ENCODE results near the gene EFCC1.

The EFCC1 gene

DNA sequence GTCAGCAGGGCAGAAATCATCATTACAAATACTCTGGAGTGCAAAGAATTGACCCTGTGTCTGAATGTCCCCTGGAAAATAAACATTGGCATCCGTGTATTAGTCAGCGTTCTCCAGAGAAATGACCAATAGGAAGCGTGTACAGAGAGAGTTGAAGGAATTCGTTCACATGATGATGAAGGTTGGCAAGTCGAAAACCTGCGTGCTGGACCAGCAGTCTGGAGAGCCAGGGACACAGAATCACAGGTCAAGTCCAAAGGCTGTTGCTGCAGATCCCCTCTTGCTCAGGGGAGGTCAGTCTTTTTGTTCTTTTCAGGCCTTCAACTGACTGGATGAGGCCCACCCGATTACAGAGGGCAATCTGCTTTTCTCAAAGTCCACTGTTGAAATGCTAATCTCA is 76.1 kb downstream of the EFCC1 start:
- TF ChIP-seq, protein P1, sequence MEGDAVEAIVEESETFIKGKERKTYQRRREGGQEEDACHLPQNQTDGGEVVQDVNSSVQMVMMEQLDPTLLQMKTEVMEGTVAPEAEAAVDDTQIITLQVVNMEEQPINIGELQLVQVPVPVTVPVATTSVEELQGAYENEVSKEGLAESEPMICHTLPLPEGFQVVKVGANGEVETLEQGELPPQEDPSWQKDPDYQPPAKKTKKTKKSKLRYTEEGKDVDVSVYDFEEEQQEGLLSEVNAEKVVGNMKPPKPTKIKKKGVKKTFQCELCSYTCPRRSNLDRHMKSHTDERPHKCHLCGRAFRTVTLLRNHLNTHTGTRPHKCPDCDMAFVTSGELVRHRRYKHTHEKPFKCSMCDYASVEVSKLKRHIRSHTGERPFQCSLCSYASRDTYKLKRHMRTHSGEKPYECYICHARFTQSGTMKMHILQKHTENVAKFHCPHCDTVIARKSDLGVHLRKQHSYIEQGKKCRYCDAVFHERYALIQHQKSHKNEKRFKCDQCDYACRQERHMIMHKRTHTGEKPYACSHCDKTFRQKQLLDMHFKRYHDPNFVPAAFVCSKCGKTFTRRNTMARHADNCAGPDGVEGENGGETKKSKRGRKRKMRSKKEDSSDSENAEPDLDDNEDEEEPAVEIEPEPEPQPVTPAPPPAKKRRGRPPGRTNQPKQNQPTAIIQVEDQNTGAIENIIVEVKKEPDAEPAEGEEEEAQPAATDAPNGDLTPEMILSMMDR (IDR thresholded peaks at IDR 0.05; ENCODE audit: low read depth, low read length) = no peak

DNA sequence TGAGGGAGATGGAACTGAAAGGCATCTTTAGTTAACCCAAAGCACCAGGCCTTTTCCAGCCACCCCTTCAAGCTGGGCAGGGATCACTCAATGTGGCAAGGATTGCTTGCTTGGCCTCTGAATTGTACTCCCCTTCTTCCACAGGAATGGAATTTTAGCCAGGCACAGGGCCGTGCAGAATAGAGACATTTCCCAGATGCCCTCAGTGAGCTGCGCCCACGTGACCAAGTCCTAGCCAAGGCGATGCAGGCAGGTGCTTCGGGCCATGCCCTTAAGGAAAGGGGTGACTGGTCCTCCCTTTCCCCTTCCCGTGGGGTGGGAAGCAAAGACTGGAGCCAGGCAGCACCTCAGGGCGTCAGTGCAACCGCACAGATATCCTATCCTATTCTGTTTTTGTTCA is 77.4 kb downstream of the EFCC1 start:
- no peak overlapping the region for H3K4me3 ChIP-seq (ENCODE audit: low read depth, low read length)
- TF ChIP-seq, protein P1 (IDR thresholded peaks at IDR 0.05; ENCODE audit: low read depth, low read length) = no peak

More for the DNA sequence above, 76.1 kb downstream of the EFCC1 start:
- no peak overlapping the region for H3K4me3 ChIP-seq (ENCODE audit: low read depth, low read length)

DNA sequence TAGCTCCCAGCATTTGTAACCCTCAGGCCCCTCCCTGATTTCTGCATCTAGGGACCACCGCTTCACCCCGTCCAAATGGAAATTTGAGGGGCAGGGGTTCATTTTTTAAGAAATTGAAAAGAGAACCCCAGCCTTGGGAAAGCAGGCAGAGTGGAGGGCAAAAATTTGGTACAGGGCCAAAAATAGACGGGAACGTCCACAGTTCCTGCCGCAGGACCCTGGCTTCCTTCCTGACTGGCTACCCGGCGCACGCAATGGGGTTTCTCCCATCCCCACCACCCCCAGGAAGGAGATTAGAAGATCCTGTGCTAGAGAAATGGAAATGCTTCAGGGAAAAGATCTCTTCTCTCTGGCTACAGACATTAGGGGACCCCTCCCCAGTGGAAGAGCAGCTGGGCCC is 80.4 kb downstream of the EFCC1 start:
- TF ChIP-seq, protein P1 (IDR thresholded peaks at IDR 0.05; ENCODE audit: low read depth, low read length) = no peak
- no peak overlapping the region for H3K4me3 ChIP-seq (ENCODE audit: low read depth, low read length)

DNA sequence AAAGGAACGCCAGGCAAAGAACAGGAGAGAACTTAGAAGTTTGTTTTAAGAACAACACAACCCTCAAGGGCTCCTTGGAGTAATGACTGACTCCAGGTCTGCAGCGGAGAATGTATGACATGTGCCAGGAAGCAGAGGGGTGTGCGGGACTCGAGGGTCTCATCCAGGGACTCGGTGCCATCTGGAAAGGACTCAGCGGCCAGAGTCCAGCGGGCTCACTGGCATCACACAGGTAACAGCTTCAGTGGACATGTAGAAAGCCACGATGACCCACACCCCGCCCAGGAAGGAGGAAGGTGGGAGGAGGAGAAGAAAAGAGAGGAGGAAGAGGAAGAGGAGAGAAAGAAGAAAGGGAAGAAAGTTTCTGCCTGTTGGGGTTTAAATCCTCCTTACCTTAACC is 80.9 kb downstream of the EFCC1 start:
- no peak overlapping the region for H3K4me3 ChIP-seq (ENCODE audit: low read depth, low read length)
- TF ChIP-seq, protein P1 (IDR thresholded peaks at IDR 0.05; ENCODE audit: low read depth, low read length) = no peak

DNA sequence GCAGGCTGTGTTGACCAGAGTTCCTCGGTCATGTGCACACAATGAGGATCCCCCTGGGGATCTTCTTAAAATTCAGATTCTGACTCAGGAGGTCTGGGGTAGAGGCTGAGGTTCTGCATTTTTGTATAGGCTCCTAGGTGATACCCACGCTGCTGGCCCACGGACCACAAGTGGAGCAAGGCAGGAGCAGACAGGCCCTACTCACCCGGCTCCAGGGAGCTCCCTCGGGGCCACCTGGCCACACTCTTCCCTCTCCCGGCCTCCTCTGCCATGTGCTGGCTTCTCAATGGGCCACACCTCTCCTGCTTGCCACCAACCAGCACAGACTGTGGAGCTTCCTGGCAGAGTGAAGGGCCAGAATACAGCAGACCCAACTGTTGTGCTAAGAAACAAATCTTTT is 83.4 kb downstream of the EFCC1 start:
- H3K4me3 ChIP-seq (ENCODE audit: low read depth, low read length) = no peak overlapping the region
- TF ChIP-seq, protein P1 (IDR thresholded peaks at IDR 0.05; ENCODE audit: low read depth, low read length) = no peak

DNA sequence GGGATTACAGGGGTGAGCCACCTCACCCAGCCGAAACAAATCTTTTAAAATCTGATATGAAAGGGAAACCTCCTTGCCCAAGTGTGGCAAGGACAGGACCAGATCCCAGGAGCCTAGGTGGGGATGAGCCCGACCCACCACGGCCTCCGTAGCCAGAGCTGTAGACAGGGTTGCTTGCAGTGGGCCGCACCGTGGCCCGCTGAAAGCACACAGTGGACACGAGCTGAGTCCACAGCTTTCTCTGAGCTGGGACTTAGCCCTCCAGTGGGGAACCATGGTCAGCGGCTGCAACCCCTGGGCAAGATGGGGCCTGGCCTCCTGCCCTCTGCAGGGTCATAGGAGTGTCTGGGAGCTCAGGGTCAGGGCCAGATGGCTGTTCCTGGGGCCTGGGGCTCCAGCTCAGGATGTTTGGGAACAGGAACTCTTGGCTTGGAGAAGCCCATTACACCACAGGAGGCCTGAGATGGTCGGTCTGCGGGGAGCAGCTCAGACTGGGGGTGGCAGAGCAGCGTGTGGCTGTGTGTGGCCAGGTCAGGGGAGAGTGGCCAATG is 84.1 kb downstream of the EFCC1 start:
- TF ChIP-seq, protein P1 (IDR thresholded peaks at IDR 0.05; ENCODE audit: low read depth, low read length) = no peak
- H3K4me3 ChIP-seq (ENCODE audit: low read depth, low read length) = no peak overlapping the region

DNA sequence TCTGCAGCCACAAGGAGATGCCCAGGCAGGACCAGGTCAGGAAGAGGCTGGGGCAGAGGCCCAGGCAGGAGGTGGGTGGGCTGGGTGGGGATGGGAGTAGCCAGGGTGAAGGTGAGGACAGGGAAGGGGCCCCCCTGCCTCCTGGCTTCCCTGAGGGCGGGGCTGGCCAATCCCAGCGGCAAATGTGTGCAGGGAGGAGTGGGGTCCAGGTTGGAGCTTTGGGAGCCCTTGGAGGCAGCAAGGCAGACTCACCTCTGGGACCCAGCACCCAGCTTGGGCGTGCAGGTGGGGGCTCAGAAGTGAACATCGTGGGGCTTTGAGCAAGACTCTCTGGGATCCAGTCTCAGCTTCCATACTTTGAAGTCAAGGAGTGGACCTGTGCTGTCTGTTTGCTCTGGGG is 84.7 kb downstream of the EFCC1 start:
- no peak overlapping the region for H3K4me3 ChIP-seq (ENCODE audit: low read depth, low read length)
- TF ChIP-seq, protein P1 (IDR thresholded peaks at IDR 0.05; ENCODE audit: low read depth, low read length) = no peak

Data from WI38 (cell line).